GM18870 (cell line): ENCODE data around the gene MAPRE3.
"Not testable (repeated sequence)": the region's sequence is repeated elsewhere in the genome, so short reads cannot be mapped to it uniquely, and the experiment has no call there.

Experiments used
- ATAC-seq: cut with Tn5 transposase; IDR thresholded peaks from one replicate; pipeline ENCODE4 v1.9.1; 2021; ENCODE audit warnings: moderate library complexity; ENCODE audit not compliant: unreplicated experiment

The MAPRE3 gene

GRCh38 chr2:26970244-26970927 lies at the start of gene MAPRE3:
Gene MAPRE3 (plus strand): TSS chr2:26970637. CDS start chr2:27022219, 51,582 bp downstream.
- no peak for ATAC-seq

GRCh38 chr2:26921323-26921722 lies 49.1 kb upstream of the MAPRE3 start:
- ATAC-seq, result no peak

GRCh38 chr2:26922405-26923188 lies 47.8 kb upstream of the MAPRE3 start:
- no peak for ATAC-seq

GRCh38 chr2:26923189-26923466 lies 47.3 kb upstream of the MAPRE3 start:
- not testable (repeated sequence) for ATAC-seq

GRCh38 chr2:26924731-26925099 lies 45.7 kb upstream of the MAPRE3 start:
- ATAC-seq, result no peak

- ATAC-seq, result no peak
Measured at GRCh38 chr2:26925100-26925791, 45.2 kb upstream of the MAPRE3 start.

- no peak for ATAC-seq
Measured at GRCh38 chr2:26927221-26927620, 43.2 kb upstream of the MAPRE3 start.

- ATAC-seq, result no peak
Measured at GRCh38 chr2:26932974-26933373, 37.5 kb upstream of the MAPRE3 start.

- ATAC-seq, result no peak
Measured at GRCh38 chr2:26933431-26934334, 36.8 kb upstream of the MAPRE3 start.

- no peak for ATAC-seq
Measured at GRCh38 chr2:26934335-26934724, 36.1 kb upstream of the MAPRE3 start.

GRCh38 chr2:26934985-26935384 lies 35.5 kb upstream of the MAPRE3 start:
- ATAC-seq, result no peak

GRCh38 chr2:26936855-26937254 lies 33.6 kb upstream of the MAPRE3 start:
- no peak for ATAC-seq

- ATAC-seq, result no peak
Measured at GRCh38 chr2:26938399-26939118, 31.9 kb upstream of the MAPRE3 start.

GRCh38 chr2:26940001-26940400 lies 30.4 kb upstream of the MAPRE3 start:
- ATAC-seq, result no peak

- no peak for ATAC-seq
Measured at GRCh38 chr2:26941486-26941885, 29.0 kb upstream of the MAPRE3 start.

- no peak for ATAC-seq
Measured at GRCh38 chr2:26942543-26943295, 27.7 kb upstream of the MAPRE3 start.

- ATAC-seq, result no peak
Measured at GRCh38 chr2:26945991-26946750, 24.3 kb upstream of the MAPRE3 start.

GRCh38 chr2:26946841-26947784 lies 23.3 kb upstream of the MAPRE3 start:
- ATAC-seq, result no peak
